Stimulated activated CD8-positive, alpha-beta memory T cell treated with anti-CD3 and anti-CD28 coated beads, Interleukin-2, amount 100 ng/mL, for 1 hour (primary cell): ENCODE results near the gene YES1.
"Not testable (repeated sequence)": the region's sequence is repeated elsewhere in the genome, so short reads cannot be mapped to it uniquely, and the experiment has no call there.

Experiments
- DNase-seq, 2 donors: peaks; one replicate each; pipeline ENCODE4 v3.0.0-alpha.2; 2020; ENCODE audit warnings: low read depth in 2 of 2

Gene YES1

GRCh38 chr18:730120-730519, 81.9 kb downstream of the YES1 start:
- DNase-seq = not testable (repeated sequence)

GRCh38 chr18:725646-726045, 86.4 kb downstream of the YES1 start:
- no peak for DNase-seq

- DNase-seq = no peak
Measured at GRCh38 chr18:723541-724080, 88.4 kb downstream of the YES1 start.

GRCh38 chr18:717003-717402, 95.0 kb downstream of the YES1 start:
- no peak for DNase-seq

GRCh38 chr18:715626-716025, 96.4 kb downstream of the YES1 start:
- no peak for DNase-seq

- no peak for DNase-seq
Measured at GRCh38 chr18:713135-713490, 98.9 kb downstream of the YES1 start.

- DNase-seq = peak; percentile 64 to 70
Measured at GRCh38 chr18:712401-713134, 99.5 kb downstream of the YES1 start, which contains the start of gene ENOSF1. ENOSF1 (minus strand) TSS chr18:712630; CDS start chr18:712587, 43 bp downstream.

- peak; percentile 42 to 48 for DNase-seq
Measured at GRCh38 chr18:711657-712400, 100.2 kb downstream of the YES1 start.

GRCh38 chr18:711310-711656, 100.8 kb downstream of the YES1 start:
- DNase-seq = peak in 1 of 2 donors; percentile 1

- no peak for DNase-seq
Measured at GRCh38 chr18:710418-711300, 101.4 kb downstream of the YES1 start.

- no peak for DNase-seq
Measured at GRCh38 chr18:709771-710170, 102.3 kb downstream of the YES1 start.

- DNase-seq = no peak
Measured at GRCh38 chr18:708096-708495, 103.9 kb downstream of the YES1 start.

GRCh38 chr18:706405-706804, 105.6 kb downstream of the YES1 start:
- DNase-seq = no peak

- no peak for DNase-seq
Measured at GRCh38 chr18:703213-703967, 108.7 kb downstream of the YES1 start.

- DNase-seq = no peak
Measured at GRCh38 chr18:697800-698199, 114.2 kb downstream of the YES1 start.

- DNase-seq = no peak
Measured at GRCh38 chr18:697012-697411, 115.0 kb downstream of the YES1 start.

GRCh38 chr18:693466-694187, 118.4 kb downstream of the YES1 start:
- DNase-seq = no peak

GRCh38 chr18:692824-693223, 119.2 kb downstream of the YES1 start:
- DNase-seq = no peak

- DNase-seq = no peak
Measured at GRCh38 chr18:688323-688722, 123.7 kb downstream of the YES1 start.

- DNase-seq = no peak
Measured at GRCh38 chr18:686339-687111, 125.5 kb downstream of the YES1 start.
